Common myeloid progenitor, CD34-positive (primary cell): Measurements from ENCODE around the gene MAP7D3.

Source experiments
- CTCF ChIA-PET: fragments of 350-600 bp; sonication (Branson Sonifier 250); formaldehyde crosslinking; loops from one replicate; lab custom pipeline; 2021; ENCODE audit warnings: antibody characterized with exemption; lab: Charles Lee
- POLR2A ChIA-PET: fragments of 350-600 bp; sonication (Branson Sonifier 250); formaldehyde crosslinking; loops from one replicate; lab custom pipeline; 2021; ENCODE audit warnings: antibody characterized with exemption; lab: Charles Lee
- DNase-seq, 3 donors: peaks; one replicate each; pipeline versions ENCODE4 v3.0.0 to v3.0.0-alpha.2; 2013
- H3K27ac ChIP-seq, 2 experiments: 1 replicate in 1 of 2; 2 replicates in 1 of 2; pipeline ENCODE4 v1.7.0; 2013; ENCODE audit warnings: inconsistent platforms in 2 of 2, low read length in 2 of 2, mild to moderate bottlenecking in 2 of 2, low read depth in 1 of 2, moderate library complexity in 1 of 2; ENCODE audit not compliant: severe bottlenecking in 2 of 2, insufficient read depth in 1 of 2, poor library complexity in 1 of 2
- H3K27me3 ChIP-seq, 5 experiments: replicated peaks in 2 of 5; 1 replicate in 3 of 5; 2 replicates in 2 of 5; pipeline versions ENCODE4 v1.6.1 to v1.7.0; 2013; ENCODE audit warnings: low read length in 4 of 5, mild to moderate bottlenecking in 2 of 5, moderate library complexity in 2 of 5, inconsistent platforms in 1 of 5; ENCODE audit not compliant: insufficient read depth in 5 of 5, control insufficient read depth in 4 of 5
- H3K36me3 ChIP-seq, 4 experiments: 1 replicate in 2 of 4; 2 replicates in 2 of 4; pipeline versions ENCODE4 v1.6.1 to v1.7.0; 2013; ENCODE audit warnings: low read length in 3 of 4, control low read depth in 1 of 4, mild to moderate bottlenecking in 1 of 4; ENCODE audit not compliant: control insufficient read depth in 4 of 4, insufficient read depth in 4 of 4
- H3K4me1 ChIP-seq, 4 experiments: 1 replicate in 3 of 4; 2 replicates in 1 of 4; pipeline versions ENCODE4 v1.6.1 to v1.7.1; 2013; ENCODE audit warnings: low read length in 3 of 4, mild to moderate bottlenecking in 3 of 4, control low read depth in 1 of 4, inconsistent platforms in 1 of 4, moderate library complexity in 1 of 4; ENCODE audit not compliant: control insufficient read depth in 4 of 4, insufficient read depth in 4 of 4; ENCODE audit errors: control extremely low read depth in 1 of 4
- H3K4me3 ChIP-seq, 7 experiments: 1 replicate in 4 of 7; 2 replicates in 3 of 7; pipeline versions ENCODE4 v1.5.1 to v1.7.0; 2013; ENCODE audit warnings: mild to moderate bottlenecking in 7 of 7, low read length in 6 of 7, moderate library complexity in 6 of 7, inconsistent platforms in 2 of 7, low read depth in 2 of 7, control low read depth in 1 of 7; ENCODE audit not compliant: insufficient read depth in 4 of 7, control insufficient read depth in 1 of 7; ENCODE audit errors: extremely low read depth in 1 of 7
- H3K9me3 ChIP-seq, 5 experiments: 1 replicate in 4 of 5; 2 replicates in 1 of 5; pipeline versions ENCODE4 v1.6.1 to v1.7.1; 2013; ENCODE audit warnings: low read length in 4 of 5, mild to moderate bottlenecking in 2 of 5, inconsistent platforms in 1 of 5, low read depth in 1 of 5, moderate library complexity in 1 of 5; ENCODE audit not compliant: control insufficient read depth in 4 of 5, insufficient read depth in 2 of 5; ENCODE audit errors: control extremely low read depth in 1 of 5
- WGBS: methylation state at CpG from one replicate; pipeline ENCODE4 v1.1.5; 2013; ENCODE audit not compliant: insufficient coverage; 5-methylcytosine and 5-hydroxymethylcytosine counted together

MAP7D3 gene

DNA sequence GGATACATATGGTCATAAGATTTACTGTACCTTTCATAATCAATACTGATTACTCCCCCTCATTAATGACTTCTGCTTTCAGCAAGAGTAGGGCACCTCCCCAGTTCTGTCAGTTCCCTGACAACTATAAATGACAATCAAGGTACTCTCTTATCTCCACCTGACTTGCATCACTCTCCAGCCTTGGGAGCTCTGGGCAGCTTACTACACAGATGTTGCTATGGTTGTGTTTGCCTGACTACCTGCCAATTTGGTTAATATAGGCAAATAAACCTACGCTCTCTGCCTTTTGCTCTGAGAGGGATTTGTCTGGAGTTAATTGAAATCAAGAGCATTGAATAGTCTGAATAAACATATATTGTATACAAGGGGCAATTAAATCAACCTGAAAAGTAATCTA, 22.8 kb upstream of the MAP7D3 start:
- Histone ChIP-seq H3K36me3 (no peaks in the 10 kb centered on the region), H3K4me3 (no peak overlapping the region), H3K27ac (no peak overlapping the region), H3K27me3 (peaks cover 0 to 3% (median 0%) of the 10 kb centered on the region in 5 experiments), H3K9me3 (no peaks in the 10 kb centered on the region), H3K4me1 (peaks cover 0 to 23% (median 14%) of the 10 kb centered on the region in 4 experiments)
- ChIA-PET CTCF (no interaction called here), POLR2A (no interaction called here)
- no CpG with 5 or more reads among the region's 1 CpG for WGBS
- DNase-seq: no peak

DNA sequence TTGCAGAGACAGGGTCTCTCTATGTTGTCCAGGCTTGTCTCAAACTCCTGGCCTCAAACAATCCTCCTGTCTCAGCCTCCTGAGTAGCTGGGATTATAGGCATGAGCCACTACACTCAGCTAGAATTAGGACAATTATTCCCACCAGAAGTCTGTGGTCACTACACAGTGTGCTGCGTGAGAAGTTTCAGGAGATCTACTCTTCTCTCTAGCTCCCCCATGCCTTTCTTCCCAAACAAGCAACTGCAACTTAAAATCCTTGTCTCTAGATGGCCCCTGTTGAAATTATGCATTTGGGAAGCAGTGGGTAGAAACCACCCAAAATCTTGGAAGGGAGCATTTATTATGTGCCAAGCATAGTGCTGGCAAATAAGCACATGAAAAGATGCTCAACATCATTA, 21.1 kb upstream of the MAP7D3 start:
- POLR2A ChIA-PET: no interaction called here
- Histone ChIP-seq H3K4me1 (peaks cover 0 to 29% (median 16%) of the 10 kb centered on the region in 4 experiments), H3K27me3 (no peaks in the 10 kb centered on the region), H3K36me3 (no peaks in the 10 kb centered on the region), H3K9me3 (no peaks in the 10 kb centered on the region), H3K4me3 (no peak overlapping the region), H3K27ac (no peak overlapping the region)
- CTCF ChIA-PET: interaction anchor here (0.9 kb wide), 1 partner anchor 244 kb away, joined by 3 read pairs; no protein-coding TSS in a partner anchor
- no CpG with 5 or more reads among the region's 1 CpG for WGBS
- DNase-seq: no peak

DNA sequence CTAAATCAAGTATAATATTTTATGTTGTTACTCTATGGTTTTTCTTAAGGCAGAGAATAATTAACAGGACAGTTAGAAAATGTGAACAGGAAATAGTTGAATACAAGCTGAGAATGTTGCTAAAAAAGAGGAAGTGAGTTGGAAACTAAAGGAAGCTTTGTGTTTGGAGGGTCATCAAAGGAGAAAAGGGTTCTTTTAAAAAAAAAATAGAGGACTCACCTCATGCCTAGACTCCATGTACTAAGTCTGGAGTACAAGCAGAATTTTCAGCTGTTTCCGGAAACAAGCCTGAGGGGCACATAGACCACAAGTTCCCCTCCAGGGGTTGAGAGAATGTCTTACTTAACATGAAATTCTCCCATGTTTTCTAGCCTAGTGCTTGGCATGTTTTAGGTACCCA, 20.1 kb upstream of the MAP7D3 start:
- peak; percentile 47 to 88 (median 78) for DNase-seq
- no peaks in the 10 kb centered on the region for H3K36me3 ChIP-seq
- H3K4me3 ChIP-seq: no peak overlapping the region
- no peaks in the 10 kb centered on the region for H3K9me3 ChIP-seq
- H3K27ac ChIP-seq: no peak overlapping the region
- no peaks in the 10 kb centered on the region for H3K27me3 ChIP-seq
- CTCF ChIA-PET: interaction anchor here (1.3 kb wide), 1 partner anchor 19 kb away, joined by 4 read pairs; no protein-coding TSS in a partner anchor
- H3K4me1 ChIP-seq: peaks cover 0 to 29% (median 16%) of the 10 kb centered on the region in 4 experiments
- POLR2A ChIA-PET: interaction anchor here (0.7 kb wide), 1 partner anchor 23 kb away, joined by 13 read pairs; no protein-coding TSS in a partner anchor
- 20% methylated on average over 1 of the region's 1 CpG for WGBS

DNA sequence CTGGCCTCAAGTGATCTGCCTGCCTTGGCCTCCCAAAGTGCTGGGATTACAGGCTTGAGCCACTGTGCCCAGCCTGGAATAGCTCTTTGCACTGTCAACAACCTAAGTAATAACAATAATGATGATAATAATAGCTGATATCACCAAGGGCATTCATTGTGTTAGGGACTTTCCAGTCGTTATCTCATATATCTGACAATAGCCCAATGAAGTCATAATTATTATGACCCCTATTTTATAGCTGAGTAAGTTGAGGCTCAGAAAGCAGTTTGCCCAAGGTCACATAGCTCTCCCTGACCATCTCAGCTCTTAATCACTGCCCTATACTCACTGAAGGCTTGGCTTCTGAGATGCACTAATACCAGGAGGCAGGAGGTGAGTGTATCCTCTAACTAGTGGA, 18.7 kb upstream of the MAP7D3 start:
- peaks cover 0 to 29% (median 16%) of the 10 kb centered on the region in 4 experiments for H3K4me1 ChIP-seq
- no peak for DNase-seq
- no peaks in the 10 kb centered on the region for H3K27me3 ChIP-seq
- no peaks in the 10 kb centered on the region for H3K36me3 ChIP-seq
- WGBS: no CpG with 5 or more reads among the region's 1 CpG
- no peak overlapping the region for H3K27ac ChIP-seq
- CTCF ChIA-PET: interaction anchor here (0.9 to 2.4 kb wide), 4 partner anchors 43 to 242 kb away, joined by 3 to 10 read pairs (median 4); no protein-coding TSS in a partner anchor
- no peak overlapping the region for H3K4me3 ChIP-seq
- H3K9me3 ChIP-seq: no peaks in the 10 kb centered on the region
- POLR2A ChIA-PET: no interaction called here

DNA sequence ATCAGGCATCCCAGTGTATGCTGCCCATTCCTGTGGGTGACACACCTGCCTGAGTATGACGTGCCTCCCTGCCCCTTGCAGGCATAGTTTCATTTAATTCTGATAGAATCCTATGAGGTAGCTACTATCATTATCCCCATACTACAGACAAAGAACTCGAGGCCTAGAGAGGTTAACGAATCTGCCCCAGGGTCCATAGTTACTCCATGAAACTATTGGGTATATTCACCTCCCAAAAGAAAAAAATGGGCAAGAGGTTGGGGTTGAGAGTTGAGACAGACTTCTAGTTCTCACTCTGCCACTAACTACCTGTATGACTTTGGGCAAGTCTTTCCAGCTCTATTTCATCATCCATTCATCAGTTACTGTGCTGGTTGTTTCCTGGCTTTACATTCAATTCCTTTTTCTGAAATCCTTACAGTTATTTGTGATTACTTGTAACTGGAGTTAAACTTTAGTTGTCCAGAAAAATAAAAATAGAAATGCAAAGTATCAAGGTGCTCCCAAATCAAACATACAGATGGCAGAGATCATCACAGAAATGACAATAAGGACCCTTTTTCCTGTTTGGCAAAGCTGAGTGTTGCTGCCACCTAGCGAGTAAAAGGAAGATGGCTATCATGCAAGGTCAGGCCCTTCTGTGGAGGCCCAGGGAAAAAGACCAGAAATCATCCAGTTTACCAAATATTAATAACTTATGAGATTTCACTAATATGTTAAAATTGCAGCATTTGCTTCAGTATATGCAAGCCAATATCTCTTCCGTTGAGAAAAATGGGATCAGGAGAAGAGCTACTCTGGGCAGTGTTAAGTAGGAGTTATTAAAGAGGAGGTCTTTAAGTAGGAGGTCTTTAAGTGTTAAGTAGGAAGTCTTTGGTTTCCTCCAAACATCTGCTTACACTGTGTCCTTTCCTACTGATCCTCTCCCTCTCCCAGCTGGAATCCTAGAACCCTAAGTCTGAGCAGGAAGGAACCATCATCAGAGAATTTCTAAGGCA, 17.1 kb upstream of the MAP7D3 start:
- Histone ChIP-seq H3K4me1 (peaks cover 0 to 29% (median 16%) of the 10 kb centered on the region in 4 experiments), H3K27me3 (no peaks in the 10 kb centered on the region), H3K36me3 (no peaks in the 10 kb centered on the region), H3K4me3 (no peak overlapping the region), H3K9me3 (no peaks in the 10 kb centered on the region), H3K27ac (no peak overlapping the region)
- peak; percentile 38 to 70 (median 67) for DNase-seq
- POLR2A ChIA-PET: no interaction called here
- CTCF ChIA-PET: interaction anchor here (0.7 to 2.4 kb wide), 13 partner anchors 13 to 243 kb away, joined by 3 to 10 read pairs (median 4); partner anchors contain the start of gene MAP7D3
- 43% methylated on average over 2 of the region's 5 CpGs for WGBS

DNA sequence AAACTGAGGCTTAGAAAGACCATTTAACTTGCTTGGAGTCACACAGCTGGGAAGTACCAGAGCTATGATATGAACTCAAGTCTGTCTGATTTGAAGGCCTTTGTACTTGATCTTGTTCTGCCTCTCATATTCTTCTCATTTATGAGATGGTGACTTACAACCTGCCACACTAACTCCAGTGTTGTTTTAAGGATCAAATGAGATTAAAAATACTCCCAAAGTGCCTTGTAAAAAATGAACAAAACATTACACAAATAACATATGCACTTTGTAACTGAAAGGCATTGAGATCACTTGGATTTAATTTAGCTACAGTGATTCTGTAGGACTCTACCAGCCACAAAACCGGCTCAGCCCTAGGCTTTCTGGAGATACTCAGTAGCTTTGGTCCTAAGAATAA, 15.6 kb upstream of the MAP7D3 start:
- Histone ChIP-seq H3K9me3 (no peaks in the 10 kb centered on the region), H3K36me3 (no peaks in the 10 kb centered on the region), H3K27ac (no peak overlapping the region), H3K27me3 (no peaks in the 10 kb centered on the region), H3K4me3 (no peak overlapping the region), H3K4me1 (peaks cover 0 to 21% (median 10%) of the 10 kb centered on the region in 4 experiments)
- no peak for DNase-seq
- POLR2A ChIA-PET: no interaction called here
- CTCF ChIA-PET: interaction anchor here (1.4 kb wide), 1 partner anchor 16 kb away, joined by 5 read pairs; the partner anchor contains the start of gene MAP7D3
- WGBS: 60% methylated on average over 1 of the region's 1 CpG
